Type B pancreatic cell (in vitro differentiated cells): Measurements from ENCODE around the gene CNTNAP2. TPM values are rescaled to one million over a fixed set of nuclear protein-coding genes. Genes with fewer than 3 reads are reported as not detected.

Source experiments
- DNase-seq: peaks from one replicate; pipeline ENCODE4 v3.0.0; 2021; ENCODE audit warnings: mixed read lengths; ENCODE audit not compliant: unreplicated experiment; ENCODE audit errors: extremely low spot score
- H3K27ac Mint-ChIP-seq: 2 replicates; pipeline ENCODE4 v1.8.0; 2021; ENCODE audit warnings: mild to moderate bottlenecking, mixed read lengths
- H3K27me3 Mint-ChIP-seq: 2 replicates; pipeline ENCODE4 v1.8.0; 2021; ENCODE audit warnings: mixed read lengths
- H3K36me3 Mint-ChIP-seq: 2 replicates; pipeline ENCODE4 v1.8.0; 2021; ENCODE audit warnings: mixed read lengths
- H3K4me1 Mint-ChIP-seq: one replicate; pipeline ENCODE4 v1.8.0; 2021; ENCODE audit warnings: mixed read lengths; ENCODE audit not compliant: unreplicated experiment
- H3K4me3 Mint-ChIP-seq: 2 replicates; pipeline ENCODE4 v1.8.0; 2021; ENCODE audit warnings: mild to moderate bottlenecking, mixed read lengths
- H3K9me3 Mint-ChIP-seq: 2 replicates; pipeline ENCODE4 v1.8.0; 2021; ENCODE audit warnings: mixed read lengths
- CTCF ChIP-seq: fragments of 200-600 bp; sonication (generic); conservative IDR thresholded peaks from 2 replicates; pipeline ENCODE4 v1.5.0; 2021; ENCODE audit warnings: antibody characterized with exemption, mild to moderate bottlenecking
- total RNA-seq: library from RNA; stranded (reverse); gene quantifications from 2 replicates; pipeline ENCODE4 v1.2.1, GENCODE V29; 2021; ENCODE audit warnings: low replicate concordance

Gene CNTNAP2
- total RNA-seq, 1 donor from 2014 or later, result 26.8 TPM

GRCh38 chr7:146115851-146116520, 615 bp upstream of the CNTNAP2 start:
- H3K4me3 Mint-ChIP-seq, result peak overlapping the region; percentile 93
- H3K27me3 Mint-ChIP-seq, result peaks cover 42% of the 10 kb centered on the region
- no peak overlapping the region for H3K27ac Mint-ChIP-seq

GRCh38 chr7:146117576-146117975, 975 bp downstream of the CNTNAP2 start:
- Mint-ChIP-seq H3K9me3 (no peaks in the 10 kb centered on the region), H3K4me3 (peak overlapping the region; percentile 93), H3K27ac (no peak overlapping the region), H3K36me3 (no peaks in the 10 kb centered on the region), H3K27me3 (peaks cover 42% of the 10 kb centered on the region), H3K4me1 (peaks cover 6% of the 10 kb centered on the region)
- DNase-seq, result no peak
- no peak for TF ChIP-seq CTCF

More at GRCh38 chr7:146115851-146116520, 615 bp upstream of the CNTNAP2 start:
- peak; percentile 42 for TF ChIP-seq CTCF
- H3K36me3 Mint-ChIP-seq, result no peaks in the 10 kb centered on the region
- peaks cover 6% of the 10 kb centered on the region for H3K4me1 Mint-ChIP-seq
- H3K9me3 Mint-ChIP-seq, result no peaks in the 10 kb centered on the region
- DNase-seq, result peak; percentile 86

- no peak overlapping the region for H3K27ac Mint-ChIP-seq
- no peaks in the 10 kb centered on the region for H3K36me3 Mint-ChIP-seq
- peaks cover 40% of the 10 kb centered on the region for H3K27me3 Mint-ChIP-seq
- no peaks in the 10 kb centered on the region for H3K9me3 Mint-ChIP-seq
- no peak for TF ChIP-seq CTCF
- H3K4me1 Mint-ChIP-seq, result peaks cover 6% of the 10 kb centered on the region
- H3K4me3 Mint-ChIP-seq, result no peak overlapping the region
- no peak for DNase-seq
Observed at GRCh38 chr7:146119002-146119401, 2.4 kb downstream of the CNTNAP2 start.

- H3K36me3 Mint-ChIP-seq, result no peaks in the 10 kb centered on the region
- no peak overlapping the region for H3K27ac Mint-ChIP-seq
- no peaks in the 10 kb centered on the region for H3K9me3 Mint-ChIP-seq
Observed at GRCh38 chr7:146123715-146124114, 7.1 kb downstream of the CNTNAP2 start.

GRCh38 chr7:146126767-146127509, 10.3 kb downstream of the CNTNAP2 start:
- Mint-ChIP-seq H3K36me3 (no peaks in the 10 kb centered on the region), H3K4me3 (no peak overlapping the region), H3K4me1 (no peaks in the 10 kb centered on the region), H3K9me3 (peaks cover 3% of the 10 kb centered on the region), H3K27ac (no peak overlapping the region), H3K27me3 (peaks cover 2% of the 10 kb centered on the region)
- no peak for DNase-seq
- TF ChIP-seq CTCF, result no peak

More at GRCh38 chr7:146123715-146124114, 7.1 kb downstream of the CNTNAP2 start:
- no peak for DNase-seq
- no peak for TF ChIP-seq CTCF
- no peaks in the 10 kb centered on the region for H3K4me1 Mint-ChIP-seq
- no peak overlapping the region for H3K4me3 Mint-ChIP-seq
- H3K27me3 Mint-ChIP-seq, result peaks cover 7% of the 10 kb centered on the region
